Activated CD4-positive, alpha-beta T cell treated with anti-CD3 and anti-CD28 coated beads for 4 hours (primary cell): Measurements from ENCODE around the gene MEGF8.

Experiments used
- DNase-seq, 2 donors: peaks; one replicate each; pipeline ENCODE4 v3.0.0-alpha.2; 2020

Gene MEGF8

GRCh38 chr19:42392165-42392564 lies 66.7 kb downstream of the MEGF8 start:
- no peak for DNase-seq

- no peak for DNase-seq
These were observed 69.3 kb downstream of the MEGF8 start for GRCh38 chr19:42394751-42395150.

- peak; percentile 85 to 90 for DNase-seq
These were observed 71.2 kb downstream of the MEGF8 start for GRCh38 chr19:42396381-42397262.

- no peak for DNase-seq
These were observed 72.1 kb downstream of the MEGF8 start for GRCh38 chr19:42397263-42398166.

- DNase-seq: no peak
These were observed 75.0 kb downstream of the MEGF8 start for GRCh38 chr19:42400404-42400803.

GRCh38 chr19:42401365-42402303 lies 76.2 kb downstream of the MEGF8 start:
- DNase-seq: peak; percentile 72 to 80

GRCh38 chr19:42402376-42403116 lies 77.1 kb downstream of the MEGF8 start:
- no peak for DNase-seq

- DNase-seq: no peak
These were observed 78.2 kb downstream of the MEGF8 start for GRCh38 chr19:42403586-42403985.

GRCh38 chr19:42406111-42406510 lies 80.7 kb downstream of the MEGF8 start:
- DNase-seq: no peak

GRCh38 chr19:42407085-42407815 lies 81.8 kb downstream of the MEGF8 start:
- DNase-seq: no peak

- no peak for DNase-seq
These were observed 82.4 kb downstream of the MEGF8 start for GRCh38 chr19:42407816-42408175.

- DNase-seq: no peak
These were observed 84.0 kb downstream of the MEGF8 start for GRCh38 chr19:42409477-42409876.

- no peak for DNase-seq
These were observed 84.9 kb downstream of the MEGF8 start for GRCh38 chr19:42410371-42410770.

- no peak for DNase-seq
These were observed 86.2 kb downstream of the MEGF8 start for GRCh38 chr19:42411581-42412178.

GRCh38 chr19:42412227-42412626 lies 86.8 kb downstream of the MEGF8 start:
- no peak for DNase-seq

- no peak for DNase-seq
These were observed 87.2 kb downstream of the MEGF8 start for GRCh38 chr19:42412661-42413076.

- DNase-seq: no peak
These were observed 93.9 kb downstream of the MEGF8 start for GRCh38 chr19:42419309-42419708.

- peak; percentile 79 to 81 for DNase-seq
These were observed 94.7 kb downstream of the MEGF8 start for GRCh38 chr19:42420055-42420544.

GRCh38 chr19:42421101-42421500 lies 95.7 kb downstream of the MEGF8 start:
- DNase-seq: no peak

GRCh38 chr19:42421591-42422031 lies 96.2 kb downstream of the MEGF8 start:
- no peak for DNase-seq
